WTC11 (cell line): ENCODE measurements around the gene PPAT. TPM values are rescaled to one million over a fixed set of nuclear protein-coding genes. Genes with fewer than 3 reads are reported as not detected.
A peak's percentile ranks its signal among the peaks of the same experiment; 100 is the strongest.

ENCODE experiments used
- ATAC-seq: fragments of 200-7000 bp; cut with Tn5 transposase; 2 replicates; pipeline ENCODE4 v1.10.0; 2021; ENCODE audit warnings: mild to moderate bottlenecking, moderate library complexity
- CTCF ChIA-PET: fragments of 300-600 bp; sonication (Branson Sonifier 250); formaldehyde crosslinking; loops from one replicate; lab custom pipeline; 2021; ENCODE audit warnings: antibody characterized with exemption; lab: Charles Lee
- POLR2A ChIA-PET: fragments of 350-600 bp; sonication (Branson Sonifier 250); formaldehyde crosslinking; loops from one replicate; lab custom pipeline; 2021; ENCODE audit warnings: antibody characterized with exemption; lab: Charles Lee
- DNase-seq: peaks from one replicate; pipeline ENCODE4 v3.0.0; 2021; ENCODE audit warnings: low spot score
- H3K27ac Mint-ChIP-seq: 2 replicates; pipeline ENCODE4 v1.8.0; 2021; ENCODE audit warnings: mixed read lengths
- H3K27me3 Mint-ChIP-seq: 2 replicates; pipeline ENCODE4 v1.8.0; 2021; ENCODE audit warnings: low read depth, mild to moderate bottlenecking, moderate library complexity, mixed read lengths
- H3K36me3 Mint-ChIP-seq: 2 replicates; pipeline ENCODE4 v1.8.0; 2021; ENCODE audit warnings: mixed read lengths
- H3K4me1 Mint-ChIP-seq: 2 replicates; pipeline ENCODE4 v1.8.0; 2022; ENCODE audit warnings: mixed read lengths
- H3K4me3 Mint-ChIP-seq: 2 replicates; pipeline ENCODE4 v1.8.0; 2021; ENCODE audit warnings: mild to moderate bottlenecking, moderate library complexity, mixed read lengths
- H3K9me3 Mint-ChIP-seq: 2 replicates; pipeline ENCODE4 v1.8.0; 2021; ENCODE audit warnings: mixed read lengths
- EMX1 ChIP-seq: fragments of 250-450 bp; sonication (Bioruptor Pico); IDR thresholded peaks from 2 replicates; pipeline ENCODE4 v1.8.0; 2021; ENCODE audit warnings: mild to moderate bottlenecking
- GRHL2 ChIP-seq: fragments of 250-450 bp; sonication (Bioruptor Pico); IDR thresholded peaks from 2 replicates; pipeline ENCODE4 v1.8.0; 2022; ENCODE audit warnings: mild to moderate bottlenecking, moderate library complexity; ENCODE audit not compliant: insufficient replicate concordance, severe bottlenecking
- JUN ChIP-seq: sonication (generic); formaldehyde crosslinking; IDR thresholded peaks from 2 replicates; pipeline ENCODE4 v1.8.0; 2023; ENCODE audit warnings: mild to moderate bottlenecking, missing genetic modification reagents
- NR3C1 ChIP-seq: sonication (generic); formaldehyde crosslinking; conservative IDR thresholded peaks from 2 replicates; pipeline ENCODE4 v1.8.1; 2023; ENCODE audit warnings: low read depth, mild to moderate bottlenecking, missing genetic modification reagents
- OVOL2 ChIP-seq: fragments of 250-450 bp; sonication (Bioruptor Pico); IDR thresholded peaks from 2 replicates; pipeline ENCODE4 v1.9.0; 2021; ENCODE audit warnings: mild to moderate bottlenecking, borderline replicate concordance
- RORB ChIP-seq: fragments of 250-450 bp; sonication (Bioruptor Pico); IDR thresholded peaks from 2 replicates; pipeline ENCODE4 v1.9.0; 2021; ENCODE audit warnings: mild to moderate bottlenecking
- TEAD1 ChIP-seq: sonication (generic); formaldehyde crosslinking; IDR thresholded peaks from 2 replicates; pipeline ENCODE4 v1.8.0; 2022; ENCODE audit warnings: mild to moderate bottlenecking, missing genetic modification reagents
- ZBTB21 ChIP-seq: sonication (generic); formaldehyde crosslinking; IDR thresholded peaks from 2 replicates; pipeline ENCODE4 v1.8.1; 2023; ENCODE audit warnings: mild to moderate bottlenecking, missing genetic modification reagents, borderline replicate concordance
- ZNF121 ChIP-seq: sonication (generic); formaldehyde crosslinking; IDR thresholded peaks from 2 replicates; pipeline ENCODE4 v1.8.0; 2023; ENCODE audit warnings: missing genetic modification reagents
- ZNF219 ChIP-seq: sonication (generic); formaldehyde crosslinking; IDR thresholded peaks from 2 replicates; pipeline ENCODE4 v1.8.0; 2023; ENCODE audit warnings: missing genetic modification reagents, mild to moderate bottlenecking, borderline replicate concordance
- ZNF396 ChIP-seq: fragments of 250-450 bp; sonication (Bioruptor Pico); IDR thresholded peaks from 2 replicates; pipeline ENCODE4 v1.8.0; 2021; ENCODE audit warnings: mild to moderate bottlenecking, moderate library complexity, borderline replicate concordance
- ZNF671 ChIP-seq: fragments of 250-450 bp; sonication (Bioruptor Pico); IDR thresholded peaks from 2 replicates; pipeline ENCODE4 v1.8.0; 2021; ENCODE audit warnings: mild to moderate bottlenecking
- total RNA-seq: library from RNA; stranded (reverse); gene quantifications from 3 replicates; pipeline ENCODE4 v1.2.3, GENCODE V29; 2021
- TF ChIP-seq, protein P1 (sequence below): sonication (generic); formaldehyde crosslinking; IDR thresholded peaks from 2 replicates; pipeline ENCODE4 v1.8.0; 2022; ENCODE audit warnings: mild to moderate bottlenecking, missing genetic modification reagents
- TF ChIP-seq, protein P2 (sequence below): sonication (generic); formaldehyde crosslinking; conservative IDR thresholded peaks from 2 replicates; pipeline ENCODE4 v1.8.1; 2022; ENCODE audit warnings: mild to moderate bottlenecking, missing genetic modification reagents
- TF ChIP-seq, protein P3 (sequence below): fragments of 200-600 bp; IDR thresholded peaks from 2 replicates; pipeline ENCODE4 v1.8.0; 2022; ENCODE audit warnings: antibody characterized with exemption
- TF ChIP-seq, protein P4 (sequence below): sonication (generic); formaldehyde crosslinking; conservative IDR thresholded peaks from 2 replicates; pipeline ENCODE4 v1.8.1; 2023; ENCODE audit warnings: mild to moderate bottlenecking, low read depth, missing genetic modification reagents, moderate library complexity
- TF ChIP-seq, protein P5 (sequence below): fragments of 250-450 bp; sonication (Bioruptor Pico); IDR thresholded peaks from 2 replicates; pipeline ENCODE4 v1.9.0; 2021; ENCODE audit warnings: mild to moderate bottlenecking
- TF ChIP-seq, protein P6 (sequence below): sonication (generic); formaldehyde crosslinking; IDR thresholded peaks from 2 replicates; pipeline ENCODE4 v1.8.0; 2023; ENCODE audit warnings: mild to moderate bottlenecking, missing genetic modification reagents

Gene PPAT
- total RNA-seq, 1 experiment from 2014 or later = 83.4 TPM

DNA sequence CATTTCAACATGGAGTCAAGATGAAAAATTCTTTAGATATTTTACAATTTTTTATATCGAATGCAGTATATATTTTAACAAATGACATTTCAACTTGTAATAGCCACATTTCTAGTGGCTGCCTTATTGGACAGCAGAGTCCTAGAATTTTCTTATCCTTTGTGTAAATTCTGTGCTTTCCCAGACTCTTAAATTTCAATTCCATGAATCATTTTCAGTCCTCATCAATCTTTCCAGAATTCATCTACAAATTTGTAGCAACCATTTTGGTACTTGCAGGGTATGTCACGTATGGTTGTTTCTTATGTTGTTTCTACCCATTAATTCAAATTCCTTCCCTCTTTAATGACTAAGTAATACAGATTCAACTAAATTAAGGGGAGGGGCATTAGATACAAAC is 3.4 kb upstream of the PPAT start:
- no peaks in the 10 kb centered on the region; the same call in 1 of the 2 replicates for H3K27me3 Mint-ChIP-seq
- TF ChIP-seq EMX1 (CRISPR knock-in tag) (no peak), ZNF671 (CRISPR knock-in tag) (no peak), GRHL2 (CRISPR knock-in tag) (no peak), ZBTB21 (no peak), NR3C1 (no peak), OVOL2 (no peak), ZNF121 (no peak), ZNF219 (CRISPR knock-in tag) (no peak), JUN (CRISPR knock-in tag) (no peak), ZNF396 (CRISPR knock-in tag) (no peak), RORB (CRISPR knock-in tag) (no peak), TEAD1 (CRISPR knock-in tag) (no peak)
- TF ChIP-seq, protein P1, sequence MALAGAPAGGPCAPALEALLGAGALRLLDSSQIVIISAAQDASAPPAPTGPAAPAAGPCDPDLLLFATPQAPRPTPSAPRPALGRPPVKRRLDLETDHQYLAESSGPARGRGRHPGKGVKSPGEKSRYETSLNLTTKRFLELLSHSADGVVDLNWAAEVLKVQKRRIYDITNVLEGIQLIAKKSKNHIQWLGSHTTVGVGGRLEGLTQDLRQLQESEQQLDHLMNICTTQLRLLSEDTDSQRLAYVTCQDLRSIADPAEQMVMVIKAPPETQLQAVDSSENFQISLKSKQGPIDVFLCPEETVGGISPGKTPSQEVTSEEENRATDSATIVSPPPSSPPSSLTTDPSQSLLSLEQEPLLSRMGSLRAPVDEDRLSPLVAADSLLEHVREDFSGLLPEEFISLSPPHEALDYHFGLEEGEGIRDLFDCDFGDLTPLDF = no peak
- TF ChIP-seq, protein P2, sequence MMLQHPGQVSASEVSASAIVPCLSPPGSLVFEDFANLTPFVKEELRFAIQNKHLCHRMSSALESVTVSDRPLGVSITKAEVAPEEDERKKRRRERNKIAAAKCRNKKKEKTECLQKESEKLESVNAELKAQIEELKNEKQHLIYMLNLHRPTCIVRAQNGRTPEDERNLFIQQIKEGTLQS (CRISPR knock-in tag) = no peak
- TF ChIP-seq, protein P3, sequence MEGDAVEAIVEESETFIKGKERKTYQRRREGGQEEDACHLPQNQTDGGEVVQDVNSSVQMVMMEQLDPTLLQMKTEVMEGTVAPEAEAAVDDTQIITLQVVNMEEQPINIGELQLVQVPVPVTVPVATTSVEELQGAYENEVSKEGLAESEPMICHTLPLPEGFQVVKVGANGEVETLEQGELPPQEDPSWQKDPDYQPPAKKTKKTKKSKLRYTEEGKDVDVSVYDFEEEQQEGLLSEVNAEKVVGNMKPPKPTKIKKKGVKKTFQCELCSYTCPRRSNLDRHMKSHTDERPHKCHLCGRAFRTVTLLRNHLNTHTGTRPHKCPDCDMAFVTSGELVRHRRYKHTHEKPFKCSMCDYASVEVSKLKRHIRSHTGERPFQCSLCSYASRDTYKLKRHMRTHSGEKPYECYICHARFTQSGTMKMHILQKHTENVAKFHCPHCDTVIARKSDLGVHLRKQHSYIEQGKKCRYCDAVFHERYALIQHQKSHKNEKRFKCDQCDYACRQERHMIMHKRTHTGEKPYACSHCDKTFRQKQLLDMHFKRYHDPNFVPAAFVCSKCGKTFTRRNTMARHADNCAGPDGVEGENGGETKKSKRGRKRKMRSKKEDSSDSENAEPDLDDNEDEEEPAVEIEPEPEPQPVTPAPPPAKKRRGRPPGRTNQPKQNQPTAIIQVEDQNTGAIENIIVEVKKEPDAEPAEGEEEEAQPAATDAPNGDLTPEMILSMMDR = no peak
- TF ChIP-seq, protein P4, sequence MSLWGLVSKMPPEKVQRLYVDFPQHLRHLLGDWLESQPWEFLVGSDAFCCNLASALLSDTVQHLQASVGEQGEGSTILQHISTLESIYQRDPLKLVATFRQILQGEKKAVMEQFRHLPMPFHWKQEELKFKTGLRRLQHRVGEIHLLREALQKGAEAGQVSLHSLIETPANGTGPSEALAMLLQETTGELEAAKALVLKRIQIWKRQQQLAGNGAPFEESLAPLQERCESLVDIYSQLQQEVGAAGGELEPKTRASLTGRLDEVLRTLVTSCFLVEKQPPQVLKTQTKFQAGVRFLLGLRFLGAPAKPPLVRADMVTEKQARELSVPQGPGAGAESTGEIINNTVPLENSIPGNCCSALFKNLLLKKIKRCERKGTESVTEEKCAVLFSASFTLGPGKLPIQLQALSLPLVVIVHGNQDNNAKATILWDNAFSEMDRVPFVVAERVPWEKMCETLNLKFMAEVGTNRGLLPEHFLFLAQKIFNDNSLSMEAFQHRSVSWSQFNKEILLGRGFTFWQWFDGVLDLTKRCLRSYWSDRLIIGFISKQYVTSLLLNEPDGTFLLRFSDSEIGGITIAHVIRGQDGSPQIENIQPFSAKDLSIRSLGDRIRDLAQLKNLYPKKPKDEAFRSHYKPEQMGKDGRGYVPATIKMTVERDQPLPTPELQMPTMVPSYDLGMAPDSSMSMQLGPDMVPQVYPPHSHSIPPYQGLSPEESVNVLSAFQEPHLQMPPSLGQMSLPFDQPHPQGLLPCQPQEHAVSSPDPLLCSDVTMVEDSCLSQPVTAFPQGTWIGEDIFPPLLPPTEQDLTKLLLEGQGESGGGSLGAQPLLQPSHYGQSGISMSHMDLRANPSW (CRISPR knock-in tag) = no peak
- TF ChIP-seq, protein P5, sequence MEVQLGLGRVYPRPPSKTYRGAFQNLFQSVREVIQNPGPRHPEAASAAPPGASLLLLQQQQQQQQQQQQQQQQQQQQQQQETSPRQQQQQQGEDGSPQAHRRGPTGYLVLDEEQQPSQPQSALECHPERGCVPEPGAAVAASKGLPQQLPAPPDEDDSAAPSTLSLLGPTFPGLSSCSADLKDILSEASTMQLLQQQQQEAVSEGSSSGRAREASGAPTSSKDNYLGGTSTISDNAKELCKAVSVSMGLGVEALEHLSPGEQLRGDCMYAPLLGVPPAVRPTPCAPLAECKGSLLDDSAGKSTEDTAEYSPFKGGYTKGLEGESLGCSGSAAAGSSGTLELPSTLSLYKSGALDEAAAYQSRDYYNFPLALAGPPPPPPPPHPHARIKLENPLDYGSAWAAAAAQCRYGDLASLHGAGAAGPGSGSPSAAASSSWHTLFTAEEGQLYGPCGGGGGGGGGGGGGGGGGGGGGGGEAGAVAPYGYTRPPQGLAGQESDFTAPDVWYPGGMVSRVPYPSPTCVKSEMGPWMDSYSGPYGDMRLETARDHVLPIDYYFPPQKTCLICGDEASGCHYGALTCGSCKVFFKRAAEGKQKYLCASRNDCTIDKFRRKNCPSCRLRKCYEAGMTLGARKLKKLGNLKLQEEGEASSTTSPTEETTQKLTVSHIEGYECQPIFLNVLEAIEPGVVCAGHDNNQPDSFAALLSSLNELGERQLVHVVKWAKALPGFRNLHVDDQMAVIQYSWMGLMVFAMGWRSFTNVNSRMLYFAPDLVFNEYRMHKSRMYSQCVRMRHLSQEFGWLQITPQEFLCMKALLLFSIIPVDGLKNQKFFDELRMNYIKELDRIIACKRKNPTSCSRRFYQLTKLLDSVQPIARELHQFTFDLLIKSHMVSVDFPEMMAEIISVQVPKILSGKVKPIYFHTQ = no peak
- TF ChIP-seq, protein P6, sequence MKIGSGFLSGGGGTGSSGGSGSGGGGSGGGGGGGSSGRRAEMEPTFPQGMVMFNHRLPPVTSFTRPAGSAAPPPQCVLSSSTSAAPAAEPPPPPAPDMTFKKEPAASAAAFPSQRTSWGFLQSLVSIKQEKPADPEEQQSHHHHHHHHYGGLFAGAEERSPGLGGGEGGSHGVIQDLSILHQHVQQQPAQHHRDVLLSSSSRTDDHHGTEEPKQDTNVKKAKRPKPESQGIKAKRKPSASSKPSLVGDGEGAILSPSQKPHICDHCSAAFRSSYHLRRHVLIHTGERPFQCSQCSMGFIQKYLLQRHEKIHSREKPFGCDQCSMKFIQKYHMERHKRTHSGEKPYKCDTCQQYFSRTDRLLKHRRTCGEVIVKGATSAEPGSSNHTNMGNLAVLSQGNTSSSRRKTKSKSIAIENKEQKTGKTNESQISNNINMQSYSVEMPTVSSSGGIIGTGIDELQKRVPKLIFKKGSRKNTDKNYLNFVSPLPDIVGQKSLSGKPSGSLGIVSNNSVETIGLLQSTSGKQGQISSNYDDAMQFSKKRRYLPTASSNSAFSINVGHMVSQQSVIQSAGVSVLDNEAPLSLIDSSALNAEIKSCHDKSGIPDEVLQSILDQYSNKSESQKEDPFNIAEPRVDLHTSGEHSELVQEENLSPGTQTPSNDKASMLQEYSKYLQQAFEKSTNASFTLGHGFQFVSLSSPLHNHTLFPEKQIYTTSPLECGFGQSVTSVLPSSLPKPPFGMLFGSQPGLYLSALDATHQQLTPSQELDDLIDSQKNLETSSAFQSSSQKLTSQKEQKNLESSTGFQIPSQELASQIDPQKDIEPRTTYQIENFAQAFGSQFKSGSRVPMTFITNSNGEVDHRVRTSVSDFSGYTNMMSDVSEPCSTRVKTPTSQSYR (CRISPR knock-in tag) = no peak
- TF ChIP-seq, all 79 proteins: peak for 0
- DNase-seq (no peak), ATAC-seq (no peak)
- ChIA-PET POLR2A (interaction anchor here (0.6 to 1.7 kb wide), 2 partner anchors 28 to 34 kb away, joined by 5 read pairs; no protein-coding TSS in a partner anchor), CTCF (no interaction called here)
- H3K9me3 Mint-ChIP-seq = no peaks in the 10 kb centered on the region
- peak overlapping the region; percentile 58 for H3K4me3 Mint-ChIP-seq
- no peak overlapping the region for H3K27ac Mint-ChIP-seq
- H3K36me3 Mint-ChIP-seq = peaks cover 39% of the 10 kb centered on the region
- H3K4me1 Mint-ChIP-seq = peaks cover 35% of the 10 kb centered on the region
